ENCODE results near the gene MATN1.

Gene MATN1

DNA sequence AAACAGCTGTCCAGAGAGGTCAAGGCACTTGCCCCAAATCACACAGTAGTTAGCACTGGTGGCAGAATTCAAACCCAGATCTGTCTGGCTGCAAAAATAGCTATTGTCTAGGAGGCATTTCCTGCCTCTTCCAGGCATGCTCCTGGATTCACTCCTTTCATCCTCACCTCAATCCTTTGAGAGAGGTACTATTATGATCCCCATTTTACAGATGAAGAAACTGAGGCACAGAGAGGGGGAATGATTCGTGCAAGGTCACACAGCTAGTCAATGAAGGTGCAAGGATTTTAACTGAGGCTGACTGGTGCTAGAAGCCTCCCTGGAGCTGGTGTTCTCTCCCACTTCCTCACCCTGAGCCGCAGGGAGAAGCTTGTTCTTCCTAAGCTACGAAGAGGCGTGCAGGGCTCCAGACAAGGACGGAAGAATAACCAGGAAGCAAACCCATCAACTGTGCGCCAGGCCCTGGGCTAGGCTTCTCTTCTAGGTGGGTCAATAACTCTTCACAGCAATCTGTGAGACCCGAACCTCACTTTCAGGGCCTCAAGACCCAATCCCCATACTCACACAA is 34.8 kb upstream of the MATN1 start:
- in situ Hi-C loops (cut with MboI; ENCODE audit: low sequenced_read_pairs, unreplicated experiment), result no loop called here
- DNase-seq (ENCODE audit: low spot score), result no peak
- TF ChIP-seq CTCF (IDR thresholded peaks at IDR 0.05; ENCODE audit: borderline replicate concordance, control extremely low read depth, extremely low read depth, insufficient read depth, missing control alignments), result no peak

DNA sequence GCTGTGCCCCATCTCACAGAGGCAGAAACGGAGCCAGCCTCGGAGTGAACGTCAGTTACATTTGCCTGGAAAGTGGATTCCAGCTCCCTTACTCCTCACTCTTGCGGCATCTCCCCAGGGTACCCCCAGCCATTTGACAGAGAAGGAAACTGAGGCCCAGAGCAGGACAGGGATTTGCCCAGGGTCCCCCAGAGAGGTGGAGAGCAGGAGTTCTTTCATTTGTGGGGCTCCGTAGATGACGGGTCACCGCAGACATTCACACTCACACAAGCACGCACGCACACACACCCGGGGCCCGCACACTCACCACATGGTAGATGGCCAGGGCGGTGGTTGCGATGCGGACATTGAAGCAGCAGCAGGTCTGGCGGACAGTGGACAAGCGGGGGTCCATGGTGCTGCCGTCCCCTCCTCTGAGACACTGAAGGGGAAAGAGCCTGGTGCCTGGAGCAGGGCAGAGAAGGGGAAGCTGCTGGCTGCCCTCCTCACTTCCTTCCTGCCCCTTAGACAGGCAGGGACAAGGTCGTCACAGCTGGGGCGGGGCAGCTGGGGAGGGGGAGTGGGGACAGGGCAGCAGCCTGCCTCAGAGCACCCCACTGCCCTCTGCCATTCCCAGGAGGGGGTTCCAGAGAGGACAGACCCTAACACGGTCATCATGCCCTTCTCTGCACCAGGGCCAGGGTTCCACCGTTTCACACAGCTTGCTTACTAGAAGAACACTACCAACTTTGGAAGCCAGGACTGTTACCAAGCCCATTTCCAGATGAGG is 34.2 kb upstream of the MATN1 start, which contains the start of gene LAPTM5:
TSS of gene LAPTM5 (minus strand) at position 423 of the 769 bp plus-strand sequence. CDS start at position 394, 29 bp downstream.
- no peak for TF ChIP-seq CTCF (IDR thresholded peaks at IDR 0.05; ENCODE audit: borderline replicate concordance, control extremely low read depth, extremely low read depth, insufficient read depth, missing control alignments)
- in situ Hi-C loops (cut with MboI; ENCODE audit: low sequenced_read_pairs, unreplicated experiment), result no loop called here
- DNase-seq (ENCODE audit: low spot score), result no peak

DNA sequence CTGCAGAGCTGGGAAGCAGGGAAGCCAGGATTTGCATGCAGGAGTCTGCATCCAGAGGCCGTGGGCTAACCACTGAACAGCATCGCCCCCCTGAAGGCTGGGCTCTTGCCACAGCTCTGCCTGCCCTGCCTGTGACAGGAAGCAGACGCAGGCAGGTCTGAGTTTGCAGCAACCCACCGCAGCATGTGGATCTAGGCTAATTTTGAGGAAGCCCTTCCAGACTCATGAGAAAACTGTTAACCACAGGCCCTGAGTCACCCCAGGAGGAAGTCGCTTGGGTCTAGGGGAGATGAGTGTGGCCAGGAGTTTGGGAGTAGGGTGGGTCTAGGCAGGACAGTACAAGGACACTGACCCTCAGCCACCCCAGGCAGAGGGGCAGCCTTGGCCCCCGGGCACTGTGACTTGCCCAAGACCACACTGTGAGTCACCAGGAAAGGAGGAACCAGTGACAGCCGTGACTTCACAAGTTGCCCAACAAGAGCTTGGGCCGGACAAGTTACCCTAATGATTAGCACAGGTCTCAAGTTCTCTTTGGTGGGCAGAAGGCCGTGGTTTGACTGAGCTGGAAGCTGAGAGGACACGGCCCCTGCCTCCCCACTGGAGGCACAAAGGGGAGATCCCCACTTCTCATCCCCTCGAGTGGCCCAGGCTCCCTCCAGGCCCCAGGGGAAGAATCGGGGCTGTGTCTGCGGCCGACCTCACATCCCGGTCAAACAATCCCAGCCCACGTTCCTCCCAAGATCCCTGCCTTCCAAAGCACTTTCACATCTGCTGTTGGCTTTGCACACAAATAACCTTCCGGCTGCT is 33.4 kb upstream of the MATN1 start:
- TF ChIP-seq CTCF (IDR thresholded peaks at IDR 0.05; ENCODE audit: borderline replicate concordance, control extremely low read depth, extremely low read depth, insufficient read depth, missing control alignments), result no peak
- no peak for DNase-seq (ENCODE audit: low spot score)
- in situ Hi-C loops (cut with MboI; ENCODE audit: low sequenced_read_pairs, unreplicated experiment), result no loop called here

GRCh38 chr1:30756206-30756544 is 32.8 kb upstream of the MATN1 start:
- TF ChIP-seq CTCF (IDR thresholded peaks at IDR 0.05; ENCODE audit: borderline replicate concordance, control extremely low read depth, extremely low read depth, insufficient read depth, missing control alignments), result no peak
- DNase-seq (ENCODE audit: low spot score), result no peak
- in situ Hi-C loops (cut with MboI; ENCODE audit: low sequenced_read_pairs, unreplicated experiment), result no loop called here

GRCh38 chr1:30755746-30756145 is 32.4 kb upstream of the MATN1 start:
- no peak for TF ChIP-seq CTCF (IDR thresholded peaks at IDR 0.05; ENCODE audit: borderline replicate concordance, control extremely low read depth, extremely low read depth, insufficient read depth, missing control alignments)
- no peak for DNase-seq (ENCODE audit: low spot score)
- in situ Hi-C loops (cut with MboI; ENCODE audit: low sequenced_read_pairs, unreplicated experiment), result no loop called here

- in situ Hi-C loops (cut with MboI; ENCODE audit: low sequenced_read_pairs, unreplicated experiment), result no loop called here
- no peak for TF ChIP-seq CTCF (IDR thresholded peaks at IDR 0.05; ENCODE audit: borderline replicate concordance, control extremely low read depth, extremely low read depth, insufficient read depth, missing control alignments)
- DNase-seq (ENCODE audit: low spot score), result no peak
Measured at GRCh38 chr1:30755334-30755733, 31.9 kb upstream of the MATN1 start.

All from GM13976 (cell line).